Measurements from ENCODE around the gene LZTS2.
A peak's percentile ranks its signal among the peaks of the same experiment; 100 is the strongest.

Gene LZTS2

DNA sequence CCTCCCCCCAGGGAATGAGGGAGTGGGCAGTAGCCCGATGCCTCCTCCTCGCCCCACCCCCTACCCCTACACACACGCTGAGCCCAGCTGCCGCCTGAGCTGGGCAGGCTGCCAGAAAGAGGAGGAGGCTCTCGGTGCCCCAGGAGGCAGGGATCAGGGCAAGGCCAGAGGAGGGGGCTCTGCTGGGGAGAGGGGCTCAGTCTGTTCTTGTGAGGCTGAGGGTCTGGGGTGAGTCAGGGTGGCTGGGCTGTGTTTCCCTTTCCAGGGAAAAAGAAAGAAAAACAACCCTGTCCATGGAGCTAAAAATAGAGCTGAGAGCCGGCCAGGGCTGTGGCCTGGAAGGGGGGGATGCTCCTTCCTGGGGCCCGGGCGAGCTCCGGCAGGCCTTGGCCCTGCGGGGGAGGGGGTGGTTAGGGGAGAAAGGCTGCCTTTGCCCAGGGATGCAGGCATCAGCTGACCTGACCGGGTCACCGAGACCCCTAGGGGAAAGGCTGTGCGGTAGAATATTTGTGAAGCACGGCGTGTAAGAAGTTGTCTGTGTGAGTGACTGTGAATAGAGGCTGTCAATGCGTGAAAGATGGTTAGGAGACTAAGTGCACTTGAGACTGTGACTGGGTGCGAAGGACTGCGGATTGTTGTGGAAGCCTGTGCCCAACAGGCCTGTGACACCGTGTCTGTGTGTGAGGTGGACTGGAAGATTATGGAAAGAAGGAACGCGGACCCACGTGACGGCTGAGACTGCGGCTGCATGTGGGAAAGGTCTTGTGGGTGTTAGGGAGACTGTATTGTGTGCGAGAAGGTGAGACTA lies 1.2 kb upstream of the LZTS2 start:
- DNase-seq (ENCODE audit: low read depth), result peak; percentile 58

DNA sequence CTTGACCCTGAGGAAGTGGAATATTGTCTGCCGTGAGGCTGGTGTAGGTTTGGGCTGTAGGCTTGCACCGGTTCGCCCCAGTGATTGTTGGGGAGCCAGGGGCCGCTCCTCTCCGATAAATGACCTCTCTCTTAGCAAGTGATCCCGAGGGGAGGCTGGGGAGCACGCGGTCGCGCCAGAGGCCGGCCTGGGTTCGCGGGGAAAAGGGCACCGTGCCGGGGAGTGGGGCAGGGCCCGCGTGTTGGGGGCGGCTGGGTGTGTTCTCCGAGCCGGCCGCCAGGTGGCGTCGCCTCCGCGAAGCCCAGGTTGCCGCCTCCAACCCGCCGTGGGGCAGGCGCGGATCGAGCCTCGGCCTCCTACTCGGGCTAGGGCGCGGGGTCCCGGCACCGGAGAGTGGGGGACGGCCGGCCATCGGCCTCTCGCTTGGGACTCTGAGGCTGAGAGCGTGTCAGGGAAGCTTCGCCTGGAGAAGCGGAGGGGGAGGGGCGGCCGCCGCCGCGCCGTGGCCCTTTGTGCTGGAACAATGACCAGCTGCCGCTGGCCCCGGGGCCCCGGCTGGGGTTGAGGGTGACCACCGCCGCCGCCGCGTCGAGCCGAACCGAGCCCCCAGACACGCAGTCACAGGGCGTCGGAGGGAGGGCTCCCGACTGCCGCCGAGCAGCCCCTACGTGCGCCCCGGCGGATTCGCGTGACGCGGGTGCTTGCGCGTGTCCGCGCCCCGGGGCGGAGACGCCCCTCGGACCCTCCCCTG lies 442 bp upstream of the LZTS2 start:
- DNase-seq (ENCODE audit: low read depth), result peak; percentile 61

DNA sequence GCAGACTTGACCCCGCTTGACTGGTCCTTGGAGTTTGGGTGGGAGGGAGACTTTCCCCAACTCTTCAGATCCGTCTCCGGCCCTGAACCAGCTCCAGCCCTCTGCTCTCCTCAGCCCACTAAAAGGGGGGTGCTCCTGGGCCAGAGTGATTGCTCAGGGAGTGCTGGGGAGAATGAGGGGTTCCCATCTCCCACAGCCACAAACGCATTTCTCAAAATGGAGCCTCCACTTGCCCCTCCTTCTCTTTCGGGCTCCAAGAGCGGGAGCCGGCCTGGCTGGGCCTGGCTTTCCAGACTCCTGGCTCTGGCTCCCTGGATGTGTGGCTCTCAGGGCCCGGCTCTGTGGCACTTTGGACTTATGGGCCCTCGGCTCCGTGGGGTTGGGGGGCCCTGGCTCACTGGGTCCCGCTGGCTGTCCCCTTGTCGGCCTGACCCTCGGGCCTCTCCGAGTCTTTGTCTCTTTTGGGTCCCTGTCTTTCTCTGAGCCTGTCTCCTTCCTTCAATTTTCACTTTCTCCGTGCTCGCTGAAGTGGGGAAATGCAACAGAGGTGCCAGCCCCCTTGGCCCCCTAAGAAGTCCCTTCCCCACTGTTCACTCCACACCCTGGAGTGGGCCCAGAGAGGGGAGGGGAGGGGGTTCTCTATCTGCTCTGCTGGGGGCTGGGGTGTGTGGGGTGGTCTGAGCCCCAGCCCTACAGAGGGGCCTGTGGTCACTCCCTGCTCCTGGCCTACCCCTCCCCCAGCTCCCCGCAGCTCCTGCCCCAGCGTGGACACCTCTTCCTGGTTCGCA lies 713 bp downstream of the LZTS2 start:
- no peak for DNase-seq (ENCODE audit: low read depth)

DNA sequence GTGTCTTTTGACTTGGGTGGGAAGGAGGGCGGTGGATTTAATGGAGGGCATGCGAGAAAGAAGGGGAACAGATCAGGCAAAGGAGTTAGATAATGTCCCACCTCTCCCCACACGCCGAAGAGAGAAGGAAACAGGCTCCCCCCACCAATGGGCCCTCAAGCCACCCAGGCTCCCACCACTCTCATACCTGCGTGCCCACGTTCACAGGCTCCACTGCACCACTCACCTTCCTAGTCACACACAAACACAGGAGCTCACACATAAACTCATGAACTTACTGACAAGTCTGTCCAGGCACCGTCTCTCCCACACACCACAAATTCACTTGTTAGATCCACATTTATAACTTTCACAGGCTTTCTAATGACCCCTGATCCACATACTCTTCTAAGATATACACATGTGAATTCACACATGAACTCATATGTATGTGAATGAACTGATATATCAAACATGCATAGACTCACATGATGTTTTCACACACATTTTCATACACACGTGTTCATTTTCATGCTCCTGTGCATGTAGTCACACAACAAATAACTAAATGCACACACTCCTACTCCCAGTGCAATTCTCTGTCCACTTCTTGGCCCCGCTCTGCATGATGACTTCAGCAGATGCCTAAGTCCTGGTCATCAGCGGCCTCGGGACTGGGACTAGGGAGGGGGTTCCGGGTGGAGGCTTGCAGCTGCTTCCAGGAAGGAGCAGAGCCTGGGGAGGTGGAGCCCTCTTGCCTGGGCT lies 1.5 kb downstream of the LZTS2 start:
- DNase-seq (ENCODE audit: low read depth), result no peak

DNA sequence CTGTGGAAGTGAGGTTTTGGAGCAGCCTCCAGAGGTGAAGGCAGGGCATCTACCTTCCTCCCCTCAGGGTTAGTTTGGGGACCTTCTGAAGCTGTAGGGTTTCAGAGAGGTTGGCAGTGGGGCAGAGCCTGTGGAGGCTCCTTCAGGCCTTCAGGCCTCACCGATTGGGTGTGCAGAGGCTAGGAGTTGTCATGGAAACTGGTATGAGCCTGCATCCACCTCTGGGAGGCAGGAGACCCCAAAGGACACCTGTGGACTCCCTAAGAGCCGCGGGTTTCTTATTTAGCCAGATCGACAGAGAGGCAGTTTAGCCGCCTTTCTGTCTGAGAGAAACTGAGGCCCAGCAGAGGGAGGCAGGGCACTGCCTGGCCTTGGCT lies 2.0 kb downstream of the LZTS2 start:
- DNase-seq (ENCODE audit: low read depth), result no peak

DNA sequence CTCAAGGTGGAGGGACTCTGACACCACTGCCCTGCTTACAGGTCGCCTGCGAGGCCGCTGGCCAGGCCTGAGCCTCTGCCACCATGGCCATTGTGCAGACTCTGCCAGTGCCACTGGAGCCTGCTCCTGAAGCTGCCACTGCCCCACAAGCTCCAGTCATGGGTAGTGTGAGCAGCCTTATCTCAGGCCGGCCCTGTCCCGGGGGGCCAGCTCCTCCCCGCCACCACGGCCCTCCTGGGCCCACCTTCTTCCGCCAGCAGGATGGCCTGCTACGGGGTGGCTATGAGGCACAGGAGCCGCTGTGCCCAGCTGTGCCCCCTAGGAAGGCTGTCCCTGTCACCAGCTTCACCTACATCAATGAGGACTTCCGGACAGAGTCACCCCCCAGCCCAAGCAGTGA lies 2.8 kb downstream of the LZTS2 start:
- no peak for DNase-seq (ENCODE audit: low read depth)

DNA sequence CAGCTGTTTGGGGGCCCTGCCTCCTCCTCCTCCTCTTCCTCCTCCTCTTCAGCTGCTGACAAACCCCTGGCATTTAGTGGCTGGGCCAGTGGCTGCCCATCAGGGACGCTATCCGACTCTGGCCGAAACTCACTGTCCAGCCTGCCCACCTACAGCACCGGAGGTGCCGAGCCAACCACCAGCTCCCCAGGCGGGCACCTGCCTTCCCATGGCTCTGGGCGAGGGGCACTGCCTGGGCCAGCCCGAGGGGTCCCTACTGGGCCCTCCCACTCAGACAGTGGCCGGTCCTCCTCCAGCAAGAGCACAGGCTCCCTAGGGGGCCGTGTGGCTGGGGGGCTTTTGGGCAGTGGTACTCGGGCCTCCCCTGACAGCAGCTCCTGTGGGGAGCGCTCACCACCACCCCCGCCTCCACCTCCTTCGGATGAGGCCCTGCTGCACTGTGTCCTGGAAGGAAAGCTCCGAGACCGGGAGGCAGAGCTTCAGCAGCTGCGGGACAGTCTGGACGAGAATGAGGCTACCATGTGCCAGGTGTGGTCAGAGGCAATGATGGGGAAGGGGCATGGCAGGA lies 4.1 kb downstream of the LZTS2 start:
- no peak for DNase-seq (ENCODE audit: low read depth)

DNA sequence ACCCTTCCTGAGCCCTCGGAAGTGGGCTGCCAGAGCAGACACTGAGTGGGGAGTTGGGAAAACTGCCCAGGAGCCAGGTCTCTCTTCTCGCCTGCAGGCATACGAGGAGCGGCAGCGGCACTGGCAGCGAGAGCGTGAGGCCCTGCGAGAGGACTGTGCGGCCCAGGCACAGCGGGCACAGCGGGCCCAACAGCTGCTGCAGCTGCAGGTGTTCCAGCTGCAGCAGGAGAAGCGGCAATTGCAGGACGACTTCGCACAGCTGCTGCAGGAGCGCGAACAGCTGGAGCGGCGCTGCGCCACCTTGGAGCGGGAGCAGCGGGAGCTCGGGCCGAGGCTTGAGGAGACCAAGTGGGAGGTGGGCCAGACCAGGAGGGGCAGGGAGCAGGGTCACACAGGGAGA lies 5.8 kb downstream of the LZTS2 start:
- DNase-seq (ENCODE audit: low read depth), result no peak

DNA sequence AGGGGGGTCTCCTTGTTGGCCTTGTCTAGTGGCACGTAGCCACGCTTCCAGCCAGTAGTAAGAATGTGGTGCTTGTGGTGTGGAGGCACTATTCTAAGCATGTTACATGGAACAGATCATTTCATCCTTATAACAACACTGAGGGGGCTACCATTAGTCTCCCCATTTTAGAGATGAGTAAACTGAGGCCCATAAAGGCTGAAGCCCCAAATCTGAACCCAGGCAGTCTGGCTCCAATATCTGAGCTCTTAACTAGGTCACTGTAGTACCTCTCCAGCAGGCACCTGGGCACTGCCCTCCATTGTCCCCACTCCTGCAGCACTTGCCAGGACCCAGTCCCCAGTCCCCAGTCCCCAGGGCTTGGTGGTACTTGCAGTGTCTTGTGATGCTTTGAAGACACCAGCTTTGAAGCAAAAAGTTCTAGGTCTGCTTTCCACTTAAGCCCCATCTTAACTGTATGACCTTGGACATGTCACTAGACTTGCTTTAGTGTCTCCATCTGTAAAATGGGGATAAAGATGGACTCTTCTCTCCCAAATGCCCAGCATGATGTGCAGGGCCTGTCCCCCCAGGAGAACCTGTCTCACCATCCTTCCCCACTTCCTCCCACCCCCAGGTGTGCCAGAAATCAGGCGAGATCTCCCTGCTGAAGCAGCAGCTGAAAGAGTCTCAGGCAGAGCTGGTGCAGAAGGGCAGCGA lies 6.4 kb downstream of the LZTS2 start:
- no peak for DNase-seq (ENCODE audit: low read depth)

DNA sequence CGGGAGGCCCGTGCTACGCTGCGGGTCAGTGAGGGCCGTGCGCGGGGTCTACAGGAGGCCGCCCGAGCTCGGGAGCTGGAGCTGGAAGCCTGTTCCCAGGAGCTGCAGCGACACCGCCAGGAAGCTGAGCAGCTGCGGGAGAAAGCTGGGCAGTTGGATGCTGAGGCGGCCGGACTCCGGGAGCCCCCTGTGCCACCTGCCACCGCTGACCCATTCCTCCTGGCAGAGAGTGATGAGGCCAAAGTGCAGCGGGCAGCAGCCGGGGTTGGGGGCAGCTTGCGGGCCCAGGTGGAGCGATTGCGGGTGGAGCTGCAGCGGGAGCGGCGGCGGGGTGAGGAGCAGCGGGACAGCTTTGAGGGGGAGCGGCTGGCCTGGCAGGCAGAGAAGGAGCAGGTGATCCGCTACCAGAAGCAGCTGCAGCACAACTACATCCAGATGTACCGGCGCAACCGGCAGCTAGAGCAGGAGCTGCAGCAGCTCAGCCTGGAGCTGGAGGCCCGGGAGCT lies 7.0 kb downstream of the LZTS2 start:
- no peak for DNase-seq (ENCODE audit: low read depth)

DNA sequence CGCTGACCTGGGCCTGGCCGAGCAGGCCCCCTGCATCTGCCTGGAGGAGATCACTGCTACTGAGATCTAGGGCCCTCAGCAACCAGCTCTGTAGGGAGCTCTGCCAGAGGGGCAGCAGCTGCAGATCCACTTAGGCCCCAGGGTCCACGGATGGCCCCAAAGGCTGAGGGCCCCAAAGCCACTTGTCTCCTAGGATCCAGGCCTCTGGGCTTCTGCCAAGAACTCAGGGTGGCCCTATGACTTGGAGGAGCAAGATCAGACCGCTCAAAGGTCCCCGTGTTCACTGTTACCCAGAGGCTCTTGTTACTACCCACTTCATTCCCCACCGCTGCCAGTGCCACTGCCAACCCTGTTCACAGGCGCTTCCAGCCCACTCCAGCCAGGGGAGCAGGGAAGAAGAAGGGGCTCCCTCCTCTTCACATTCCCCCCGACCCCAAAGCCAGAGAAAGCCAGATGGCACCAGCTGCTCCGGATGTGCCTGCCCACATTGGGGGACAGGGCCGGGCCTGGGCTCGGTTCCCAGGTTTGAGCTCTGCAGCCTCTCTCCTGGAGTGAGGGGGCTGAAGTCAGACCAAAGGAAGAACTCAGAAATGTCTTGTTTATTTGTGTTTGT lies 7.6 kb downstream of the LZTS2 start:
- DNase-seq (ENCODE audit: low read depth), result no peak

DNA sequence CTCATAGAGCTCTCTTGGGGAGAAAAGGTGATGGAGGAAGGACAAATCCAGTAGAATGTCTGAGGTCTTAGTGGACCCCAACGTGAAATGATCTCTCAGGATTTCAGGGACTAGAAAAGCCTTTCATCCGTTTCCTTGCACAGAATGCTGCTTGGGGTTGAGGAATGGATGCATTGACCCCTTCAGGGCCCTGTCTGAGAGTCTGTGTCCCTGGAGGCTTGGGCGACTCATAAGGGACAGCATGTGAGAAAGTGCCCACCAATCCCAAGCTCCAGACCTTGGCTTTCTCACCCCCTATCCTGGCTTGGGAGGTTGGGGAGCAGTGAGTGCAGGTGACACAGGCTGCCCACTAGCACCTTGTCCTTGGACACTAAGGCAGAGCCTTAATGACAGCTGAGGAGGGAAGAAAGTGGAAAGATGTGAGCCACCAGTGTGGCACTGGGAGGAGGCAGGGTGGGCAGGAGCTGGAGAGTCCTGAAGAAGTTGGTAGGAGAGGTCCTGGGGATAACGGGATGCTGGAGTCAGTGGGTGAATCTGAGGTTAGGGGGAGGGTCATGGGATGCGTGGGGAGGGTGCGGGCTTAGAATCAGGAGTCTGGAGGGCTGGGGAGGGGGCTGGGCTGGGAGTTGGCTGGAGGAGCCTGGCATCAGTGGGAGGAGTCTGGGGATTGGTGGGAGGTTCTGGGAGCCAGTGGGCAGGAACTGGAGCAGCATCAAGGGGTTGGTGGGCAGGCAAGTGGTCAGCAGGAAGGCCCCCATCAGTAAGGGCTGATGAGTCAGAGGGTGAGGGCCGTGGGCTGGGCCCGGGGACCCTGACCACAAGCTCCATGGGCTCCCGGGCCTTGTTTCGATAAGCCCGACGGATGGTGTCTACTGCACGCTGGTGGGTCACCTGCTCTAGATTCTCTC lies 8.6 kb downstream of the LZTS2 start:
- DNase-seq (ENCODE audit: low read depth), result no peak

DNA sequence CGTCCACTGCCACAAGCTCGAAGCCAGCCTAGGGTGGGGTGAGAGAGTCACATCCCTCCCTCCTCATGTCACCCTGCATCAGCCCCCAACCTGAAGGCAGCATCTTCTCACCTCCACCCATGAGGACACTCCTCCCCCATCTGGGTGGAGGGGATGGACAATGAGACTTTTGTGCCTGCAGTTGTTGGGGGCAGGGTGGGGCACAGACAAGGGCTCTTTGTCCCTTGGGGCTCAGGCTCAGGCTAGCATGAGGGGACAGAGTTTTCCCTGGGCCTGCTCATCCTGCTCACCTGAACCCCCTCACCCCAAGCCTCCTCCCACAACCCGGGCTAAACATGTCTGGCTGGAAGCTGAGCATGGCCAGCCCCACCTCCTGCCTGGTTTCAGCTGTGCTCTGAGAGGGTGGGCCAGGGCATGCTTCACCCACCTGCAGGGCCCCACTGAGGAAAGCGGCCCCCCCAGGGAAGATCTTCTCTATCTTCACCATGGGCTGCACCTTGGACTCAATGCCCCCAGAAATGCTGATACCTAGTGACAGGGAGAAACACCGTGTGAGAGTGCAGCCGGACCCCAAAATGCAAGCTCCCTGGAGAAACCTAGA lies 9.3 kb downstream of the LZTS2 start:
- no peak for DNase-seq (ENCODE audit: low read depth)

DNA sequence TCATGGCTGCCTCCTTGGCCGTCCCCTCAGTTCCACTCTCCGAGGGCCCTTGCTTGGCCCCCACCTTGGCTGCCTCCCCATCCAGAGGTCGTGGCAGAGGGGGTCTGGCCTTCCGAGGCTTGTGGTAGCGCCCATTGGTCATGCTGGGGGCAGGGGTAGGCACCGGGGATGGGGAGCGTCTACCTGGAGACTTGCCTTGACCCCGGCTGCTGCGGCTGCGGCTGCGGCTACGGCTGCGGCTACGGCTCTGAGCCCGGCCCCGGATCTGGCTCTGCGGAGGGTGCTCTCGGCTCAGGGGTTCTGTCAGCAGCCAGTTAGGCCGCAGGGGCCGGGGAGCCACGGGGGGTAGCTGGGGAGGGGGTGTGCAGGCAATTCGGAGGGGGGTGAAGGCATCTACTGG lies 10.7 kb downstream of the LZTS2 start:
- no peak for DNase-seq (ENCODE audit: low read depth)

DNA sequence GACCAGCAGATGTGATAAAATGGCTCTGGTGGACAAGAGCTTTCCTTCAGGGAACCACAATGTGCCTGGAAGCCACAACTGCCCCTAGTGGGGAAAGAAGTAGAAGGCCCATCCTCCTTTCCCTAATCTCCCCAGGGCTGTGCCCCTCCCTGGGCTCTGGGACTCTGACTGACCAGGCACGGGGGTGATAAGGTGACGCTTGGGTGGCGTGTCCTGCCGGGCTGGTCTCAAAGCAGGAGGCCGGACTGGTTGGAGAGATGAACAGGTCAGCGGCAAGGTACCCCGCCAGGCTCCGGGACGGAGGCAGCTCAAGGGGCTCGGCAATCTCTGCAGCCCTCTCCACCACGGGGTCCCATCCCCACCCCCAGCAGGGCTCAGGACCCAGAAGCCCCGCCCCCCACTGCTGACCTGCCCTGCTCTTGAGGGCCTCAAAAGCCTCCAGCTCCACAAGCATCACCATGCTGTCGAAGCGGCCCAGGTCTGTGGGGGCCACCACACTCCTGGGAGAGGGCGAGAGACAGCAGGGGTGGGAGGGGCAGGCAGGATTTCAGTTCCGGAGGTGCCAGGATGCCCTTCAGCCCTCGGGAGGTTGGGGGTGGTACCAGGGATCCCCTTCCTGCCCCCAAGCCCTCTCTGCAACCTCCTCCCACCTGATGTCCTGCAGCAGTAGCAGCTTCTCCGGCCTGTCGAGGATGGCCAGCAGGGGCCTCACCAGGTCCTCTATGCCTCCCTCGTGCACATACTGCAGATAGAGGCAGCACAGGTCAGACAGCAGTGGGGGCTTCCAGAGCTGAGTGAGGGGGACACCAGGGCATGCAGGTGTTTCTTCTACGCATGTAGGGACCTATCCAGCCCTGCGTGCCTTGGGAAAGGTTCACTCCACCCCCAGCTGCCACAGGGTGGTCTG lies 12.2 kb downstream of the LZTS2 start:
- no peak for DNase-seq (ENCODE audit: low read depth)

DNA sequence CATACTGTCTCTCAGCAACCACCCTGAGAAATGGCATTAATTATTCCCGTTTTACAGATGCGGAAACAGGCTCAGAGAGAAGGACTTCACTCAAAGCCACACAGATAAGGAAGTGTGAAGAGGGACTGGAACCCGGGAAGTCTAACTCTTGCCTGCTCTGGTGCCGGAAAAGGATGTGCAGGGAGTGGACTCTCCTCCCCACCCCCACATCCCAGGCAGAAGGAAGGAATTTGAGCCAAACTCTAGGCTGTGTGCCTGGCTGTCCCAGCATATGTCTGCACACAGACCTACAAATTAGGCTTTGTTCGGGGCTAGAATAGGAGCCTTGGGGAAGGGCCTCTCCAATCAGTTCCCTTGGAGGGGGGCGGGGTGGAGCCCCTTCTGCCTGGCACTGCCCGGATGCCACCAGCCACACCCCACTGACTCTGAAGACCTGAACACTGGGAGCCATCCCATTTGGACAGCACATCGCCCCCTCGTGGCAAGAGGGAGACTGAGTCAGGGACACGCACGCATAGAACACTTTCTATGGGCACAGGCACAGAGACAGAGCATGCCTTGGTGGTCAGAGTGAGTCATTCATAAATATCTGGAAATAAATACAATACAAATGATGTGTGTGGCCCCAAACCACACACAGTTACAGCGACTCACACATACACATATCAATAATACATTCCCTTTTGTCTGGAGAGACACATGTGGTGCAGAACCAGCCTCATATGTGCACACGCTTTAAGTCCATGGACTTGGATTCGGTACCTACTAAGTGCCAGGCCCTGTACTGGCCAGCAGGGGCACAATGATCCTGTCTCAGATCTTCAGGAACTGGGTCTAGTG lies 13.1 kb downstream of the LZTS2 start:
- peak; percentile 65 for DNase-seq (ENCODE audit: low read depth)

DNA sequence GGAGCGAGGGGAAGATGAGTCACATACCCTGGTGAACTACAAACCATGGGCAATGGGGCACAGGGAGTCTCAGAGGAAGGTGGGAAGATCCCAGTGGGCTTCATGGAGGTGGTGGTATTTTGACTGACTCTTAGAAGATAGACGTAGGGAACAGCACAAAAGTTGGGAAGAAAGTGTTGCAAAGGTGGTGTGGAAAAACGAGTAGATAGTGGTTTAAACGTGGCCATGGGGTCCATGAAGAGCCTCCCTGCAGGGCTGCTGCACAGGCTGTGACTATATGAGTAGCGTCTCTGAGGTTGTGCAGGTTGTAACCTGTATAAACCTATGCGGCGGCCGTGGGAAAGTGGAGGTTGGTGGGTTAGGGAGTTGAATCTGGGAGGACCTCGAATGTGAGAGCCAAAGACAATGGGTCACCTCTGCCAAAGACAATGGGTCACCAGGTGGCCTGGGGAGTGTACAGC lies 13.8 kb downstream of the LZTS2 start:
- DNase-seq (ENCODE audit: low read depth), result no peak

All from T follicular helper cell (primary cell).